Activated CD4-positive, alpha-beta T cell treated with anti-CD3 and anti-CD28 coated beads for 1 hour (primary cell): ENCODE measurements around the gene KCTD2.
A peak's percentile ranks its signal among the peaks of the same experiment; 100 is the strongest.

Source experiments
- DNase-seq: peaks from one replicate; pipeline ENCODE4 v3.0.0-alpha.2; 2020

Gene KCTD2

DNA sequence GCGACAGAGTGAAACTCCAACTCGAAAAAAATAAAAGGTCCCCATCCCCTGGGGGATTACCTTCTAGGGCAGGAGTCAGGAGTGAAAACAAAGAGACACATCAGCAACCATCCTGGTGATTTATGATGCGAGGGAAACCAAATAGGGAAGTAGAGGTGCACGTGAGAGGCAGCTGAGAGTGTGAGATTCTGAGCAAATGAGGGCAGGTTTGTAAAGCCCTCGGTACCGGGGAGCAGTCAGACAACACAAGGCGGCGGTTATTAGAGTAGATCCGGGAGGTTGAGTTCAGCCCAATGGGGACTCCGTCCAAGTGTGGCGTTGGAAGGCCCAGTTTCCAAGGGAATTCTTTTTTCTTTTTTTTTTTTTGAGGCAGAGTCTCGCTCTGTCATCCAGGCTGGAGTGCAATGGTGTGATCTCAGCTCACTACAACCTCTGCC, 55.4 kb downstream of the KCTD2 start:
- no peak for DNase-seq

DNA sequence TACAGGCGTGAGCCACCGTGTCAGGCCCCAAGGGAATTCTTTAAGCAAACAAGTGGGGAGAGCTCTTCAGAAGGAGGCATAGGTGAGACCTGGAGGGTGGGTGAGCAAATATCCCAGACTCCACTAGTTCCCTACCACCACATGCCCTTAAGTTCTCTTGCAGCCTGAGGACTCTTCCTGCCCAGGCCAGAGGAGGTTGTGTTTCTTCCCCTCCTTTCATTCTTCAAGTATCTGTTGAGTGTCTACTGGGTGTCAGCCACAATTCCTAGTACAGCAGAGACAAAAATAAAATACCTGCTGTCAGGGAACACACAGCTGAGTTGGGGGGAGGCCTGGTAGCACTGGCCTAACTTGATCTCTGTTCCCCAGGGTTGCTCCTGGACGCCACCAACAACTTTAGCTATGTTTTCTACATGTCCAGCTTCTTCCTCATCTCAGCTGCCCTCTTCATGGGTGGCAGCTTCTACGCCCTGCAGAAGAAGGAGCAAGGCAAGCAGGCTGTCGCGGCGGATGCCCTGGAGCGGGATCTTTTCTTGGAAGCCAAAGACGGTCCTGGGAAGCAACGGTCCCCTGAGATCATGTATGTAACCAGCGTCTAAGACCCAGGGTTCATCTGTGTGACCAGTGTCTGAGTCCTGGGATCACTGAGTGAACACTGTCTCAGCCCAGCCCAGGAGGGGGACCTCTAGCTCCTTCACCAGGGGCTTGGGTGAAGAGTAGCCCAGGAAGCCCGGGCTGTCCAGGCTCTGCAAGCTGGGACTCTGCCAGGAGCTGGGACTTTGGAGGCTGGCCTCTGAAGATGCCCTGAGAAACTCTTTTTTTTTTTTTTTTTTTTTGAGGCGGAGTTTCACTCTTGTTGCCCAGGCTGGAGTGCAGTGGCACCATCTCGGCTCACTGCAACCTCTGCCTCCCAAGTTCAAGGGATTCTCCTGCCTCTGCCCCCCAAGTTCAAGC, 56.9 kb downstream of the KCTD2 start:
- no peak for DNase-seq

DNA sequence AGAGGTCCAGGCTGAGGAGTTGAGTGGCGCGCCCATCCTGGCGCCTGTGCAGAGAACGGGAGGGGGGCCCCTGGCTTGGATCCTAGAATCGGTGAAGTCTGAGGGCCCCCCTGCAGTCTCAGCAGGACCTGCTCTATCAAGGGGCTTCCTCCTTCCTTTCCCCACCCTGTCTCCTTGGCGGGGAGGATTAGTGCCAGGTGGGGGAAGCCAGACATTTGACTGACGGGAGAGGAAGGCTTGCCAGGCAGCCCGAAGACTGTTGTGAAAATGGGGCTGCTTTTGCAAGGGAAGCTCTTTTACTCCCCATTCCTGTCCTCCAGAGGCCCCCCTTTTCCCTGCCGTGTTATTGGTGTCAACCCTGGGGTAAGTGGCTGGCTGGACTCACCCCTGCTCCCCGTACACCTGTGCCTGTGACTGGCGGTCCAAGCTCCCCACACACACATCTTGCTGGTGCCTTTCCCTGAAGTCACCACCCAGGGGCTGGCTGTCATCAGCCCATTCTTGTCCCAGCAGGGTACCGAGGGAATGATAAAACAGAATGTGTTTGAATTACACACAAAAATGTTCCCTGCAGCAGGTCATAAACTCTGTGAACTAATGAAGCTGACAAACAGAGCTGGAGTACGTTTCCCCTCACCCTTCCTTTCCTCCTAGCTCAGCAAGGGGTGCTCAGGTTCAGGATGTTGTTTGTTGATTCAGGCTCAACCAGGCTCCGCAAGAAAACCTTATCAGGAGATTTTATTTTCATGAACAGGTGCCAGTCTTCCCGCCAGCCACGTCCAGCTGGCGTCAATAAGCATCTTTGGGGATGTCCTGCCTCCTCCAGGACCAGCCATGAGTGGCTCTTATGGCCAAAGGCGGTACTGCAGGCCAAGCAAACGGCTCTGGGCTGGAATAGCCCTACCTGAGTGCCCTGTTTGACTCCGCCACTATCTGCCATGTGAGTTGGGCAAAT, 58.4 kb downstream of the KCTD2 start:
- no peak for DNase-seq

DNA sequence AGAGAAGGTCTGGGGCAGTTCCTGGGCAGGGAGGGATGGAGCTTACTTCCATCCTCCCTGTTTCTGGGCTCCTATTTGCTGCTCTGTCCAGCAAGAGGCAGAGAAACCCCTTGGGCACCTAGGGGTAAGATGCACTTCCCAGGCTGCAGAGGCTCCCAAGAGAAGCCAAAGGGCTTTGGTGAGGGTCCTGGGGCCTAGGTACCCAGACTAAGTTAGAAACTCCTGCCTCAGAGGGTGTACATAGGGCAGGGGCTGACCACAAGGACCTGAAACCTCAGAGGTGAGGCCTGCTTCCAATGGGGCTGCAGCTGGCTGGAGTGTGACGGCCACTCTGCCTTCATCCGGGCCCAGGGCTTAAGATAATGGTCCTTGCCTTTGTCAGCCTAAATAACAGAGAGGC, 61.2 kb downstream of the KCTD2 start:
- no peak for DNase-seq

DNA sequence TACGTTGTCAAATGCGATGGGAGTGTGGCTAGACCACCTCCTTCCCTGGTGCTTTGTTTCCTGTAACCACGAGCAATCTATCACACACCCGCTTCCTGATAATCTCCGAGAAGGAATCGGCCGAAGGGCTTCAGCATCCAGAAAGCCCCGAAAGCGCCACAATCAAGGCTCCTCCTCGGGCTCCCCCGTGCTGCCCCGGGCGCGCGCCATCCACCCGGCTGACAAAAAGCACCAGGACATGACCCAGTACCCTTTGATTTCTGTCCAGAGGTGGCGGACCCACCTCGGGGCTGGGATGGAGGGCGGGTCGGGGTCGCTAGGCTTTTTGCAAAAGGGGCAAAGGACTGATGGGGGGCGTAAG, 62.0 kb downstream of the KCTD2 start:
- DNase-seq = no peak

DNA sequence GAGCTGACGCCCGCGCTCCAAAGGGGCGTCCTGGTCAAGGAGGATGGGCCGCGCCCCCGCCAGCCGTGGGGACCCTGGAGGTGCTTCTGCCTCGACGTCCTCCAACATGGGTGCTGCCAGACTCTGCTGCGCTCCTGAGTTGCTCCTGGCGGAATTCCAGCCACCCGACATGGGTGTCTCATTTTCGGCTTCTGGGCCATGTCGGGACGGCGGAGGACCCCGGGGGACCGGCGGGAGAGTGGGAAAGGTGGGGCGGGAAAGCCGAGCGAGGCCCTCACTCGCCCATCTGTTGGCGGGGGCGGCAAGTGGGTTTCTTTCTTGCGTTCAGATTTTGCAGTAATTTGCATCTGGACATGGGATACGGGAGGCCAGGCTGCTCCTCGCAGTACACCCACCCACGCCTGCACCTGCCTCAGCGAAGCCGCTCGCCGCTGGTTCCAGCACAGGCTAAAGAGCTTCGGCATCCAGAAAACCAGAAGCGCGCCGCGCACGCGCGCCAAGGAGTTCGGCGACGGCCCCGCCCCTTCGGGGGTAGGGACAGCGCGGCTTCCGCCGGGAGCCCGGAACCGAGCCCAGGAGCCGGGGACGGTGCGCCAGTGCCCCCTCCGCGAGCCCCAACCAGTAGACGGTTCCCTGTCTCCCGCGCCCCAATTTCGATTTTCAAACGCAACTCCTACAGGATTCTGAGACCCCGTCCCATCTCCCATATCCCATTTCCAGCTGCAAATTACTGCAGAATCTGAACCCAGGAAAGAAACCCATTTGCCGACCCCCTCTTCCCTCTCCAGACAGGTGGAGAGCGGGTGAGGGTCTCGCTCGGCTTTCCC, 62.6 kb downstream of the KCTD2 start, which contains the start of gene ARMC7:
TSS of gene ARMC7 (plus strand) at position 563 of the 827 bp plus-strand sequence. CDS start 320 bp downstream, outside the sequence.
- DNase-seq = peak; percentile 82

DNA sequence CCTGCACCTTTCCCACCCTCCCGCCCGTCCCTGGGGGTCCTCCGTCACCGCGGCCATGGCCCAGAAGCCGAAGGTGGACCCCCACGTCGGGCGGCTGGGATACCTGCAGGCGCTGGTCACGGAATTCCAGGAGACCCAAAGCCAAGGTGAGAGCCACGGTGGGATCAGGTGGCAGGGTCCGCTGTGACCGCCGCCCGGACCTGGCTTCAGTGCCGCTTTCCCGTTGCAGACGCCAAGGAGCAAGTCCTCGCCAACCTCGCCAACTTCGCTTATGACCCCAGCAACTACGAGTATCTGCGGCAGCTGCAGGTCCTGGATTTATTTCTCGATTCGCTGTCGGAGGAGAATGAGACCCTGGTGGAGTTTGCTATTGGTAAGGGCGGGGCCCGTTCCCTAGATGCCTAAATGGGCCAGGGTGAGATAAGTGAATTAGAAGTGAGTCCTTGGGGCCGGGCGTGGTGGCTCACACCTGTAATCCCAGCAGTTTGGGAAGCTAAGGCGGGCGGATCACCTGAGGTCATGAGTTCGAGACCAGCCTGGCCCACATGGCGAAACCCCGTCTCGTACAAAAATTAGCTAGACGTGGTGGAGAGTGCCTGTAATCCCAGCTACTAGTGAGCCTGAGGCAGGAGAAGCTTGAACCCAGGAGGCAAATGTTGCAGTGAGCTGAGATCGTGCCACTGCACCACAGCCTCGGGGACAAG, 63.4 kb downstream of the KCTD2 start:
- DNase-seq = no peak

DNA sequence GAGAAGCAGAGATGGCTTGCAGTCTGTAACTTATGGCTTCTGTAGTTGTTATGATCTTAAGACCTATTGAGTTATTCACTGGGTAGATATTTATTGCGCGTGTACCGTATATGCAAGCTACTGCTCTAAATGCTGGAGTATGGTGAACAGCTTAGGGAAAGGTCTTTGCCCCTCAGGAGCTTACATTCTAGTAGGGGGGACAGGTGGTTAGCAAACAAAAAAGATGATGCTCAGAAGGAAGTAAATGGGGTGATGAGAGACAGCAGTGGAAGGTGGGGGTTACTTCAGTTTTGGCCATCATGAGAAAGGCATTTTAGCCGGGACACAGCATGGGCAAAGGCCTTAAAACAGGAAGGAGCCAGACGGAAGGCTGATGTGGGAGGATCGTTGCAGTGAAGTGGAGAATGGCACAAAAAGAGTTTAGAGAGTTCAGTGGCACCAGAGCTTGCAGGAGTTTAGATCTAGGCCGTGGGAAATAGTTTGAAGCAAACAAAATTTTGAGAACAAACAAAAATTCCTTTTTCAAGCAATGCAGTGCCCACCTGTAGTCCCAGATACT, 64.8 kb downstream of the KCTD2 start:
- no peak for DNase-seq

DNA sequence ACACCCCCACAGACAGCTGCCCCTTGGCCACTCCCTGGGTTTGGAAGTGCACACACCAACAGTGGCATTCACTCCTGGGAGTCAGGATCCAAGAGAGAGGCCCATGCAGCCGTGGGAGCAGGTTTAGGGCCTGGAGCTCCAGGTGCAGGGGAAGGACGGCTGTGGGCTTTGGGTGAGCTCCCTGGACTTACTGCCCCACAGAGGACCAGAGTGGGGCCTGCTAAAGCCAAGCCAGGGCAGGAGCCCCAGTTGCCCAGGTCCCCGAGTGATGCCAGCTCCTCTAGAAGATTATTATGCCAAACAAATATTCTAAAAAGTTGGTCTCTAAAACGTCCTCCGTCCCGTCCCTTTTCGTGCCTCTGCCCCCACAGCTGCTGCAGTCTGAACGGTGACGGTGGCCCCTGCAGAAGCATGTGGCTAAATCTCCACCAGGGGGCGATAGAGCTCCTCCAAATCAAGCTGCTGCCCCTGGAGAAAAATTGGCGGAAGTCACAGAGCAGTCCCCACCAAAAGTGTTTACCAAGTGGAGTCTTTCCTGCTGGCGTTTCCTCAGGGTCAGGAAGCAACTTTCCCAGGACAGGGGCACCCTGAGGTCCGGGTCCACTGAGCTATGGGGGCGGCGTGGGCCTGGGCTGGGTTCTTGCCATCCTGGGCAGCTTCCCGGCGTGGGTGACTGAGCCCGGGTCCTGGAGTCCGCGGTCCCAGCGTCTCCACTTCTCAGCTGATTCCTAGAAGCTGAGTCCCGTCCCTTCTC, 67.0 kb downstream of the KCTD2 start:
- DNase-seq = peak; percentile 82

DNA sequence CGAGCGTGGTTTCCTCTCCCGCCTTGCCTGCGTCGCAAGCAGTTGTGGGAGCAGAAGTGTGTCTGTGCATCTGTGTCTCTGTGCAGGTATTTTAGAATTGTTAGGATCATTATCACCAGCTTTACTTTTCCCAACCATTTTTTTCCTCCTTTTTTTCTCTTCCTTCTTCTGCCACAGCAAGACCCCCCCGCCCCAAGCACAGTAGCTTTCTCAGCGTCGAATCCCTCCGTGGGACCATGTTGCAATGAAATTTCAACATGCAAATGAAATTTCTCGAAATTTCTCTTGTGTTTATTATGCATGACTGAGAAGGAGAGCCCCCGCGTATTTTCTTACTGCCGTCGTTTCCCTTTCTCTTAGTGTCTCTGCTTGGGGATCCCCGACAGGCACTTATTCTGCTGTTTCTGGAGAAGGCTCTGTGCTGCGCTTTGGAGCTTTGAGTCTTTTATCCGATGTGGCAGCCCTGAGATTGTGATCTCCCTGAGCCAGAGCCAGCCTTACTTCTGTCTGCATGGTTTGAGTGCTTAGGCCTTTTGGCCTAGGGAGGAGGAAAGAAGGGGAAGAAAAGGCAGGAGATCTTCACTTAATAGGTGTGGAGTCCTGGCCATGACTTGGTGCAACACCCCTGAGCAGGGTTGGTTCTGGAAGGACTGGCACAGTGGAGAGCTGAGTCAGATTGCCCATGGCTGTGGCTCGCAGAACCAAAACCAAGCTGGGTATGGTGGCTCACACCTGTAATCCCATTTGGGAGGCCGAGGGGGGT, 67.7 kb downstream of the KCTD2 start:
- no peak for DNase-seq
